Measurements from ENCODE around the gene SLC4A11.
A peak's percentile ranks its signal among the peaks of the same experiment; 100 is the strongest.

Gene SLC4A11

GRCh38 chr20:3210346-3210745 is 28.6 kb downstream of the SLC4A11 start:
- Mint-ChIP-seq H3K9me3 (no peaks in the 10 kb centered on the region), H3K4me3 (peak overlapping the region; percentile 96), H3K36me3 (ENCODE audit: low read depth) (peaks cover 42% of the 10 kb centered on the region), H3K4me1 (ENCODE audit: low read depth) (peaks cover 48% of the 10 kb centered on the region), H3K27ac (peak overlapping the region; percentile 98), H3K27me3 (no peaks in the 10 kb centered on the region)
- intact Hi-C loops (cut with micrococcal nuclease), result no loop called here

GRCh38 chr20:3209946-3210317 is 29.1 kb downstream of the SLC4A11 start:
- peaks cover 40% of the 10 kb centered on the region for H3K36me3 Mint-ChIP-seq (ENCODE audit: low read depth)
- H3K4me1 Mint-ChIP-seq (ENCODE audit: low read depth), result peaks cover 44% of the 10 kb centered on the region
- intact Hi-C loops (cut with micrococcal nuclease), result loop anchor here (1.0 kb wide), 1 partner anchor 51 kb away; the partner anchor contains the start of genes FASTKD5 and UBOX5
- H3K27me3 Mint-ChIP-seq, result no peaks in the 10 kb centered on the region
- no peaks in the 10 kb centered on the region for H3K9me3 Mint-ChIP-seq
- peak overlapping the region; percentile 98 for H3K27ac Mint-ChIP-seq
- H3K4me3 Mint-ChIP-seq, result peak overlapping the region; percentile 96

- H3K4me1 Mint-ChIP-seq (ENCODE audit: low read depth), result peaks cover 40% of the 10 kb centered on the region
These were observed 29.6 kb downstream of the SLC4A11 start, which contains the start of gene ITPA for GRCh38 chr20:3209257-3209945. Gene ITPA, plus strand, starts transcription at chr20:3209498. Its CDS starts 54 bp downstream, at chr20:3209552.

GRCh38 chr20:3208786-3209256 is 30.2 kb downstream of the SLC4A11 start:
- peak overlapping the region; percentile 96 for H3K4me3 Mint-ChIP-seq
- no peaks in the 10 kb centered on the region for H3K27me3 Mint-ChIP-seq
- peaks cover 36% of the 10 kb centered on the region for H3K4me1 Mint-ChIP-seq (ENCODE audit: low read depth)
- peak overlapping the region; percentile 98 for H3K27ac Mint-ChIP-seq
- intact Hi-C loops (cut with micrococcal nuclease), result loop anchor here (1.0 kb wide), 1 partner anchor 50 kb away; the partner anchor contains the start of genes FASTKD5 and UBOX5
- no peaks in the 10 kb centered on the region for H3K9me3 Mint-ChIP-seq
- peaks cover 36% of the 10 kb centered on the region for H3K36me3 Mint-ChIP-seq (ENCODE audit: low read depth)

More at GRCh38 chr20:3209257-3209945, 29.6 kb downstream of the SLC4A11 start, which contains the start of gene ITPA:
- H3K9me3 Mint-ChIP-seq, result no peaks in the 10 kb centered on the region
- H3K4me3 Mint-ChIP-seq, result peak within 1 kb of the TSS; percentile 96
- peak within 1 kb of the TSS; percentile 98 for H3K27ac Mint-ChIP-seq
- H3K36me3 Mint-ChIP-seq (ENCODE audit: low read depth), result peaks cover 35% of the 10 kb centered on the region
- intact Hi-C loops (cut with micrococcal nuclease), result loop anchor here (1.0 kb wide), 1 partner anchor 50 kb away; the partner anchor contains the start of genes FASTKD5 and UBOX5
- no peaks in the 10 kb centered on the region for H3K27me3 Mint-ChIP-seq

- Mint-ChIP-seq H3K27ac (peak within 1 kb of the TSS; percentile 88), H3K4me3 (peak within 1 kb of the TSS; percentile 88), H3K36me3 (ENCODE audit: low read depth) (peaks cover 59% of the 10 kb centered on the region), H3K4me1 (ENCODE audit: low read depth) (peaks cover 34% of the 10 kb centered on the region), H3K9me3 (no peaks in the 10 kb centered on the region), H3K27me3 (no peaks in the 10 kb centered on the region)
- intact Hi-C loops (cut with micrococcal nuclease), result no loop called here
These were observed 34.7 kb downstream of the SLC4A11 start, which contains the start of gene DDRGK1 for GRCh38 chr20:3204124-3204794. Gene DDRGK1, minus strand, starts transcription at chr20:3204682. Its CDS starts 55 bp downstream, at chr20:3204627.

- no peaks in the 10 kb centered on the region for H3K27me3 Mint-ChIP-seq
- intact Hi-C loops (cut with micrococcal nuclease), result no loop called here
- peak overlapping the region; percentile 88 for H3K4me3 Mint-ChIP-seq
- H3K9me3 Mint-ChIP-seq, result no peaks in the 10 kb centered on the region
- H3K4me1 Mint-ChIP-seq (ENCODE audit: low read depth), result peaks cover 29% of the 10 kb centered on the region
- H3K27ac Mint-ChIP-seq, result peak overlapping the region; percentile 88
- H3K36me3 Mint-ChIP-seq (ENCODE audit: low read depth), result peaks cover 59% of the 10 kb centered on the region
These were observed 35.5 kb downstream of the SLC4A11 start for GRCh38 chr20:3203315-3204123.

- Mint-ChIP-seq H3K27me3 (no peaks in the 10 kb centered on the region), H3K27ac (peak overlapping the region; percentile 88), H3K4me3 (peak overlapping the region; percentile 88), H3K9me3 (no peaks in the 10 kb centered on the region), H3K36me3 (ENCODE audit: low read depth) (peaks cover 64% of the 10 kb centered on the region), H3K4me1 (ENCODE audit: low read depth) (peaks cover 23% of the 10 kb centered on the region)
- intact Hi-C loops (cut with micrococcal nuclease), result no loop called here
These were observed 36.0 kb downstream of the SLC4A11 start for GRCh38 chr20:3202965-3203314.

GRCh38 chr20:3199976-3200755 is 38.8 kb downstream of the SLC4A11 start:
- H3K36me3 Mint-ChIP-seq (ENCODE audit: low read depth), result peaks cover 92% of the 10 kb centered on the region
- peaks cover 27% of the 10 kb centered on the region for H3K4me1 Mint-ChIP-seq (ENCODE audit: low read depth)
- no peak overlapping the region for H3K27ac Mint-ChIP-seq
- H3K9me3 Mint-ChIP-seq, result no peaks in the 10 kb centered on the region
- intact Hi-C loops (cut with micrococcal nuclease), result no loop called here
- no peaks in the 10 kb centered on the region for H3K27me3 Mint-ChIP-seq
- H3K4me3 Mint-ChIP-seq, result no peak overlapping the region

GRCh38 chr20:3199206-3199605 is 39.8 kb downstream of the SLC4A11 start:
- intact Hi-C loops (cut with micrococcal nuclease), result no loop called here
- H3K4me3 Mint-ChIP-seq, result no peak overlapping the region
- H3K9me3 Mint-ChIP-seq, result no peaks in the 10 kb centered on the region
- peaks cover 99% of the 10 kb centered on the region for H3K36me3 Mint-ChIP-seq (ENCODE audit: low read depth)
- H3K27ac Mint-ChIP-seq, result no peak overlapping the region
- no peaks in the 10 kb centered on the region for H3K27me3 Mint-ChIP-seq
- peaks cover 28% of the 10 kb centered on the region for H3K4me1 Mint-ChIP-seq (ENCODE audit: low read depth)

- Mint-ChIP-seq H3K27me3 (no peaks in the 10 kb centered on the region), H3K9me3 (no peaks in the 10 kb centered on the region), H3K4me3 (no peak overlapping the region), H3K4me1 (ENCODE audit: low read depth) (peaks cover 16% of the 10 kb centered on the region), H3K27ac (no peak overlapping the region), H3K36me3 (ENCODE audit: low read depth) (peaks cover 100% of the 10 kb centered on the region)
- intact Hi-C loops (cut with micrococcal nuclease), result no loop called here
These were observed 43.3 kb downstream of the SLC4A11 start for GRCh38 chr20:3195590-3196237.

GRCh38 chr20:3194617-3195280 is 44.2 kb downstream of the SLC4A11 start:
- Mint-ChIP-seq H3K27ac (no peak overlapping the region), H3K36me3 (ENCODE audit: low read depth) (peaks cover 100% of the 10 kb centered on the region), H3K4me1 (ENCODE audit: low read depth) (peaks cover 15% of the 10 kb centered on the region), H3K4me3 (no peak overlapping the region), H3K27me3 (no peaks in the 10 kb centered on the region), H3K9me3 (no peaks in the 10 kb centered on the region)
- intact Hi-C loops (cut with micrococcal nuclease), result no loop called here

GRCh38 chr20:3193806-3194616 is 45.0 kb downstream of the SLC4A11 start:
- Mint-ChIP-seq H3K4me3 (no peak overlapping the region), H3K36me3 (ENCODE audit: low read depth) (peaks cover 100% of the 10 kb centered on the region), H3K27me3 (no peaks in the 10 kb centered on the region), H3K27ac (no peak overlapping the region), H3K9me3 (no peaks in the 10 kb centered on the region), H3K4me1 (ENCODE audit: low read depth) (peaks cover 11% of the 10 kb centered on the region)
- intact Hi-C loops (cut with micrococcal nuclease), result no loop called here

All from dendritic cell treated with granulocyte-macrophage colony-stimulating factor and Interleukin-4, amounts not matched to agents 40 ng/mL and 50 ng/mL, for 4 days (primary cell).